ENCODE data around the gene PRDM13. TPM values are rescaled to one million over a fixed set of nuclear protein-coding genes. Genes with fewer than 3 reads are reported as not detected.

Gene PRDM13
- total RNA-seq = not detected in 2 replicates

GRCh38 chr6:99606656-99607415, at the start of gene PRDM13:
PRDM13 (plus strand) TSS chr6:99606833; CDS start chr6:99607035, 202 bp downstream.

GRCh38 chr6:99568103-99568933, 38.3 kb upstream of the PRDM13 start, which contains the start of gene CCNC:
CCNC (minus strand) TSS chr6:99568660; CDS start chr6:99568527, 133 bp downstream.

Other genes starting within 250 kb of the PRDM13 start
- gene COQ3, start 212.6 kb upstream of the PRDM13 start, total RNA-seq = 5.5 and 7.3 TPM in 2 replicates
- gene PNISR, start 181.5 kb upstream of the PRDM13 start, total RNA-seq = 35.7 and 81.0 TPM in 2 replicates
- gene USP45, start 91.4 kb upstream of the PRDM13 start, total RNA-seq = 23.1 and 30.2 TPM in 2 replicates
- 100 and 134 TPM in 2 replicates for gene CCNC, start 38.2 kb upstream of the PRDM13 start, total RNA-seq

Data from epithelial cell of umbilical artery (primary cell).